GM19397 (cell line): ENCODE measurements around the gene TBX5.

Source experiments
- ATAC-seq: cut with Tn5 transposase; IDR thresholded peaks from one replicate; pipeline ENCODE4 v1.9.1; 2021; ENCODE audit warnings: mild to moderate bottlenecking, moderate library complexity; ENCODE audit not compliant: unreplicated experiment

Gene TBX5

GRCh38 chr12:114434341-114434740, 28.4 kb upstream of the TBX5 start:
- ATAC-seq = no peak

- no peak for ATAC-seq
These were observed 26.0 kb upstream of the TBX5 start for GRCh38 chr12:114431902-114432301.

DNA sequence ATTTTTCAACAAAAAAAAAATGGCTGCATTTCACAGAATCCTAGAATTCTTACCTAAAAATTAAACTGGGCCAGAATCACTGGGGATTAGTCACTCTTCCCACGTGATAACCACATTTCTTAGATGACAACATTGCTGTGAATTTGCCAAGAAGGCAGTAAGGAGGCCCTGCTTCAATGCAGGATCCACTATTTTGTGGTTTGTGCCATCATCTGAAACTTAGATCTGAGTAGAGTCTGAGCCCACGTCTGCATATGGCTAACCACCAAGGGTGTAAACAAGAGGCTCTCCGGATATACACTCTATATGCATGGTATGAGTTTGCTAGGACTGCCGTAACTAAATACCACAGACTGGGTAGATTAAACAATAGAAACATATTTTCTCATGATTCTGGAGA, 24.4 kb upstream of the TBX5 start:
- ATAC-seq = no peak

GRCh38 chr12:114425031-114425626, 19.2 kb upstream of the TBX5 start:
- ATAC-seq = no peak

- ATAC-seq = no peak
These were observed 15.0 kb upstream of the TBX5 start for GRCh38 chr12:114420944-114421335.

DNA sequence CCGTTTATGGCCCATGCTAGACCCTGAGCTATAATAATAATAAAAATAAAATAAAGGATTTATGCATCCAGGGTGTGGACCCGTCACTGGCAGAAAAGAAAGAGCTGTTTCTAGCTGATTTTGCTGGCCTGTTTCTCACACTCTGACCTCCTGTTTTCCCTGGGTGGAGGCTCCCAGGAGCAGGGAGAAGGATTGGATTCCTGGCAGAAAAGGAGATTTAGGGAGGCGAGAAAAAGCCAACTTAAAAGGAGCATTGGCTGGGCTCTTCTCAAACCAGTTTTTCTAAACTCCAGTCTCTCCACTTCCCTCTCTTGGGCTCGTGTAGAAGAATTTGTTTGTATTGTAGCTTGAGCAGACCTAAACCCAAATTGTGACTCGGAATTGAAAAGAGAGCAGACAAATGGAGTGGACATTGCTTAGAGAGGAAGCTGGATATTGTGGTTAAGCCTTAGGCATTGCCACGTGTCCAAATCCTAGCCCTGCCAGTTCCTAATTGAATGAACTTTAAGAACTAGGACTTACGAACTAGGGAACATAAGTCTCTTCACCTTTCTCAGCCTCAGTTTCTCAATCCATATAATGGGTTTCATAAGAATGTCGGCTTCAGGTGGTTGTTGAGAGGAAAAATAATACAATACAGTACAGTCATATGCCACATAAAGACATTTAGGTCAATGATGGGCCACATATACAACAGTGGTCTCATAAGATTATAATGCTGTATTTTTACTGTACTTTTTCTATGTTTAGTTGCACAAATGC, 14.4 kb upstream of the TBX5 start:
- ATAC-seq = no peak

DNA sequence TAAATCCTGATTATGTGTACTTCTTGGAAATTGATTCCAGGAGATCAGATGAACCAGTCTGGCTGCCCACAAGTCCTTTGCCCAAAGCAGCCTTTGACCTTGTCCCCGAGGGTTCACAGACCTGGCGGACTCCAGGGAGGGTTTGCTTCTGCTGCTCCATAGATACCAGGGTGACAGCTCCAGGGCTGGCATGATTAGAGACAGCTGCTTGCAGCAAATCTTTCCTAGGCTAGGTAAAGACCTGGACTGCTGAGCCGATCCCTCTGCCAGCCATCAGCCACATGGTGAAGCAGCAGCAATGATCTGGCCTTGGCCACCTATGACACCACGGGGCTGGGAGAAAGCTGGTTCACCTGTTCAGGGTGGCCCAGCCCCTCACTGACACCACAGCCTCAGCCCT, 10.1 kb upstream of the TBX5 start:
- ATAC-seq = no peak

GRCh38 chr12:114415525-114415868, 9.6 kb upstream of the TBX5 start:
- ATAC-seq = no peak

DNA sequence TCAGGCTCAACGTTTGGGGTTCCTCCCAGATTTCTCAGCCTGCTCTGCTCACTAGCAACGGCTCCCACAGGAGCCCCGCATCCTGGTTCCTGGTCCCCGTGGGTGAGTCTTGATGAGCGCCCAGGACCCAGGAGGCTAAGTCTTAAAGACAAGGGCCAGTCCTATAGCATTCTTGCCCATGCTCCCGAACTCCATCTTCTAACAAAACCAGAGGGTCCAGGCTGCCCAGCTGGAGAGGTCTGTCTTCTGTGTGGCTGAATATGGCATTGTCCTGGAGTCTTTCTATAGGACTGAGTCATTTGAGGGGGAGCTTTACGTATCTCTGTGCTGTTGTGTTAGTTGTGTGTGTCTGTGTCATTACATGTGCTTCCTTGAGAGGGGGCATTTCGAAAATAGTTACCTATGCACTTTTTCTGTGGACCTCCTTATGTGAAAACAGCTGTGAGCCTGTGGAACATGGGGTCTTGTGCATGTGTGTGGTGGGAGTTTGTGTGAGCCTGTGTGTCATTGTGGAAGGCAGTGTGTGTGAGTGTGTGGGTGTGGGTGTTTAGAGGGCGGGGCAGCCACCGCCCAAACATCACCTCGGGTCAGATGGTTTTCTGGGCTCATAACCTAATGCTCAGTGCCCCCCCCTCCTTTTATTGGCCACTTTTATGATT, 9.1 kb upstream of the TBX5 start:
- ATAC-seq = no peak

GRCh38 chr12:114414031-114414865, 8.3 kb upstream of the TBX5 start:
- ATAC-seq = no peak

GRCh38 chr12:114412825-114413749, 7.1 kb upstream of the TBX5 start:
- ATAC-seq = no peak

- ATAC-seq = no peak
These were observed 6.4 kb upstream of the TBX5 start for GRCh38 chr12:114412307-114412706.

DNA sequence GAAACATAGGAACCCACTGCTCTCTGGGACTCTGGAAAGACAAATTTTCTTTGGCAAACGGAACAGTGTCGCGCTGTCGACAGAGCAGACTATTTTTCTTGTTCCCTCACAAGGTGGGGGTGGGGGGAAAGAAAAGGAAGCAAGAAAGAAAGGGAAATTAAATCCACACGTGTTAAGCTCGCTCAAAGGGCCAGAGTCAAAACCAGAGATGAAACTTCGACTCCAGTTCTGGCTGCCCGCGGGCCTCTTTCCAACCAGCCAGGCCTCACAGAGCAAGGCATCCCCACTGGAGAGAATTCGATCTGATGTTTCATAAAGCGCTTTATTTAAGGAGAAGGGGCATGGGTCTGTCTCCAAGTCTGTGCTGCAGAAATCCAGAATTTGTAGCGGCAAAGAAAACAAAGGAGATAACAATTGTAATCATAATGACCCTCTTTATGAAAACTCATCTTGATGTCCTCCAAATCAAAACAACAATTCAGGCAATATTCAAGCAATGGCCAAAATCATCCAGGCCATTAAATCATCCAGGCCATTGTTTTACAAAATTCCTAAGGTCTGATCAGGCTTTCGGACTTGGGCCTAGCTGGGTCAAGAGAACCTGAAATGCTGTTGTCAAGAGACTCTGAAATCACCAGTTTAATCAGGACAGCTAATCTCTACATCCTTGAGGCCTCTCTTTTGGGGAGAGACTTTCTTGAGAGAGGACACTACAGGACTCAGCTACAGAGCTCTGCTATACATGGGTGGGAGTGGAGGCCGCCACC, 5.3 kb upstream of the TBX5 start:
- ATAC-seq = no peak

GRCh38 chr12:114409852-114410600, 4.1 kb upstream of the TBX5 start:
- no peak for ATAC-seq

GRCh38 chr12:114408886-114409851, 3.2 kb upstream of the TBX5 start:
- ATAC-seq = no peak

- ATAC-seq = no peak
These were observed 2.5 kb upstream of the TBX5 start for GRCh38 chr12:114408471-114408885.

DNA sequence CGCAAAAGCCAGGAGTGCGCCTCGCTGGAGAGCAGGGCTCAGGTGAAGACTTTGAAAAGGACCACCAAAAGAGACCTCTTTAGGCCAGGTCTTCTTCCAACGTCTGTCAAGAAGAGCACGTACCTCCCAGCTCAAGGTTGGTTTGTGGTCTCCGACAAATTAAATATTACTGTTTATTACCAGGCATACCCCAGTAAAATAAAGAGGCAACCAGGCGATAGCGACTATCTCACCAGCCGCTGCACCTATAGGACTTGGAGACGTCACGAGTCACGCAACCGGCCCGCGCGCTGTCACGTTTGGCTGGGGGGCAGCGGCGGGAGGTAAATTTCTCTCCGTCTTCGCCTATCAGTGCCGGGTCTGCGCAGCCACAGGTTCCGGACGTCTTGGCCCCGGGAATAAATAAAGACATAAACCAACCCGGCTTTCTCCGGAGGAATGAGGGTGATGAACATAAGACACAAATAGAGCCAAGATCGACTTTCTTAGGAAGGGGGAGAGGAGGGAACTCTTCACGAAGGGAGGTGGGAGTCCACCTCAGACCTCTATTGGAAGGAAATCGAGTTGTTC, 2.0 kb upstream of the TBX5 start:
- ATAC-seq = no peak
